GM19438 (cell line): ENCODE results near the gene SGK1.
"Not testable (repeated sequence)": the region's sequence is repeated elsewhere in the genome, so short reads cannot be mapped to it uniquely, and the experiment has no call there.

Experiments
- ATAC-seq: cut with Tn5 transposase; IDR thresholded peaks from one replicate; pipeline ENCODE4 v1.9.1; 2021; ENCODE audit warnings: low read depth; ENCODE audit not compliant: unreplicated experiment

Gene SGK1

DNA sequence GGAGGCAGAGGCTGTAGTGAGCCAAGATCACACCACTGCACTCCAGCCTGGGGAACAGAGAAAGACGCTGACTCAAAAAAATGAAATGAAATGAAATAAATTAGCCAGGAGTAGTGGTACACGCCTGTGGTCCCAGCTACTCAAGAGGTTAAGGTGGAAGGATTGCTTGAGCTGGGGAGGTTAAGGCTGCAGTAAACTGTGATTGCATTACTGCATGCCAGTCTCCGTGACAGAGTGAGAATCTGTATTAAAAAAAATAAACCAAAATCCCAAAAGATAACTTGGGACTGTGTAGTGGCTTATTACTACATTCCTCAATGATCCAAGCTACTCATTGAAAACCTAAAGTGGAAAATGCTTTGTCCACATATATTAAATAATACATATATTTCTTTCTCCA is 87.0 kb downstream of the SGK1 start:
- no peak for ATAC-seq

DNA sequence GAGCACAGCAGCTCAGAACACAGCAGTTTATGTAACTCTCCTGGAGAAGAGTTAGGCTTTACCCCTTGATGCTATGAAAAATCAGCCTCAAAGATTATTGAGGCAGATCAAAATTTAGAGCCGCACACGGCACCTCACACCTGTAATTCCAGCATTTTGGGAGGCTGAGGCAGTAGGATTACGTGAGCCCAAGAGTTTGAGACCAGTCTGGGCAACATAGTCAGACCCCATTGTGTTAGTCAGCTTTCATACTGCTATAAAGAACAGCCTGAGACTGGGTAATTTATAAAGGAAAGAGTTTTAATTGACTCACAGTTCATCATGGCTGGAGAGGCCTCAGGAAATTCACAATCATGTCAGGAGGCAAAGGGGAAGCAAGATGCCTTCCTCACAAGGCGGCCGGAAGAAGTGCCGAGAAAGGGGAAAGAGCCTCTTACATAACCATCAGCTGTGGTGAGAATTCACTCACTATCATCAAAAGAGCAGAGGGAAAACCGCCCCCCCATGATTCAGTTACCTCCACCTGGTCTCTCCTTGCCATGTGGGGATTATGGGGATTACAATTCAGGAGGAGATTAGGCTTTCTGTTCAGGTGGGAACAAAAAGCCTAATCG is 87.7 kb downstream of the SGK1 start:
- ATAC-seq, result no peak

DNA sequence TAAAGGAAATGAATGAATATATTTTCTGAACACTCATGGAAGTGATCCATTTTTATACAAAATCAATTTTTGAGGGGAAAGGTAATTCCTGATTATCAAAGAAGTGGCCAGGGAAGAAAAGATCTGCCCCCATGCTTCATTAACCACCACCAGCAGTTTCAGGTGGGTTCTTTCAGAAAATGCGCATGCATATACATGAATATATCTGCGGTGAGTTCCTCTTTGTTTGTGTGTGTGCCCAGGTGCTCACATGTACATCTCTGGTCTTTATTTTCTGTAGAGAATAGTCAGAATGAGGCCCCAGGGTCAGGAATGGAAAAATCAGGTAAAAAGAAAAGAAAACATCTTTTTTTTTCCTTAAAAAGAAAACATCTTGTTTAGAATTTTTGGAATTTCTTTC is 88.4 kb downstream of the SGK1 start:
- no peak for ATAC-seq

DNA sequence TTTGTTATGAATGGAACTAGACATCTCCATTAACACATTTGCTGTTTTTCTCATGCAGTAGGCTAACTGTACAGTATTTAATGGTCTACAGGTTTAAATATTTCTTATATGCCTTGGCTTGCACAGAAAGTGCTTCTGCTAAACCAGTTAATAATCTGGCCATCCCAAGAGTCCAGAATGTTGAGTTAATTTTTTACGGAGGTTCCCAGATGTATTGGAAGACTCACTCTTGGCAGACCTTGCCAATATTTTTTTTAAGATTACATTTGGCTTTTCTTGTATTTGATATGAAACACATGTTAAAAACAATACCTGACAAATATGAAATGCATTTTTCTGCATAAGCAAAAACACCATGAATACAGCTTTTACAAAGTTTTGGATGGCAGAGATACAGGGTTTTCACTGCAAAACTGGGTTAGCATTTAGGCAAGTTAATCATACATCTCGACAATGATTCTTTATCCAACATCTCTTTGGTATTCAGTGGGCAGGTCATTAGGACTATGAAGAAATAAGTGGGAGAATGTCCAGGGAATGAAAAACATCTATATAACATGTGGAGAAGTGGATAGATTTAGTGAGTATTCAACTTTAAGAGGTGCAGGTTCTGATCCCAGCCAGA is 94.0 kb downstream of the SGK1 start:
- ATAC-seq, result no peak

DNA sequence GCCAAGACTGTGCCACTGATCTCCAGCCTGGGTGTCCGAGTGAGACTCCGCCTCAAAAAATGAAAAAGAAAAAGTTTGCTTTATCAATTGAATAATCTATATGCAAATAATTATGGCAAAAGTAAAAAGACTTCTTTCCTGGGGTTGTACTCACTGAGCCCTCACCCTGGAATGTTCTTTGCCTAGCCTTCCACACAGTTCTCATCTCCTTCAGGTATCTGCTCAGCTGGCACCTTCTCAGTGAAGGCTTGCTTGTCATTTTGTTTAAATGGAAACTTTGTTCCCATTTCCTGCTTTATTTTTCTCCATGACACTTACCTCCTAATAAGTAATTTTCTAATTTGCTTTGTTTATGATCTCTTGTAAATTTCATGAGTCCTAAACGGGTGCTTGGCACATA is 96.7 kb downstream of the SGK1 start:
- no peak for ATAC-seq

DNA sequence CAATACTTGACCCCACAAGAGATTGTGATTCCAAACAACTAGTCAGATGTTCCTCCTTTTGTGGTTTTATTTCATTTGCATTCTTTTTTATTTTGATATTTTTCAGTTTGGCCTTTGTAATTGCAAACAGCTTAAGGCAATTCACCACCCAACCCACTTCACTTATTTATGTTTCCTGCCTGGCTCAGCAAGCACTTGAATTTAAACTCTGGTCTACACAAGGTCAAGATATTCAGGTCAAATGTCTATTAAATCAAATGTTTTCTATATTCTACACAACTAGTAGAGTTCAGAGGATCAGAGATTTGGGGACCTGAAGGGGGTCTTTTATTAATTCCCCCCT is 100.1 kb downstream of the SGK1 start:
- ATAC-seq, result no peak

DNA sequence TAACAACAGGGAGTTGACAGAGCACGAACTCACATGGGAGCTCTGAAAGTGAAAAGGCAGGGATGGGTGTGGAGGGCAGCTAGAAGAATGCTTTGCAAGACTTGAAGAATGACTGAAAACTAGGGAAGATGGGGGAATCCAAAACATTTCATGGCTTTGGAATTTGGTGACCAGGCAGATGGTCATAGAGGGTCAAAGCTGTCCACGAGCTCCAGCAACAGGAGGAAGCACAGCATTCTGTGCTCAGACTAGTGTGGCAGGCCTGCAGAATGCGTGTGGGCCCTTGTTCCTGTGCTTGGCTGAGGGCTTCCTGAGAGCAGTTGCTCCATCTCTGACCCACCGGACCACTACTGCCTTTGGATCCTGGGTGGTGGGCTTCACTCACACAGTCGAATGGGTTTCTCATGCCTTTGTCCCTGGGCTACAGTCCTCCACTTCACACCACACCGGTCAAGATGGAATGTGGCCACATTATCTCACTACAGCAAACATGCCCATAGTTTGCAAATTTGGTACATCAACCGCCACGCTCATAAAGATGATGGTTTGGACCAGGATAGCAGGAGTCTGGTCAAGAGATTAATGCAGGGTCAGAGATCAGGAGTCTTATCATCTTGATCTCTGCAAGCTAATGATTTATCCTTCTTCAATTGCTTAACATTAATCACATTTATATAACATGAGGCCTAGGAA is 100.7 kb downstream of the SGK1 start:
- no peak for ATAC-seq

DNA sequence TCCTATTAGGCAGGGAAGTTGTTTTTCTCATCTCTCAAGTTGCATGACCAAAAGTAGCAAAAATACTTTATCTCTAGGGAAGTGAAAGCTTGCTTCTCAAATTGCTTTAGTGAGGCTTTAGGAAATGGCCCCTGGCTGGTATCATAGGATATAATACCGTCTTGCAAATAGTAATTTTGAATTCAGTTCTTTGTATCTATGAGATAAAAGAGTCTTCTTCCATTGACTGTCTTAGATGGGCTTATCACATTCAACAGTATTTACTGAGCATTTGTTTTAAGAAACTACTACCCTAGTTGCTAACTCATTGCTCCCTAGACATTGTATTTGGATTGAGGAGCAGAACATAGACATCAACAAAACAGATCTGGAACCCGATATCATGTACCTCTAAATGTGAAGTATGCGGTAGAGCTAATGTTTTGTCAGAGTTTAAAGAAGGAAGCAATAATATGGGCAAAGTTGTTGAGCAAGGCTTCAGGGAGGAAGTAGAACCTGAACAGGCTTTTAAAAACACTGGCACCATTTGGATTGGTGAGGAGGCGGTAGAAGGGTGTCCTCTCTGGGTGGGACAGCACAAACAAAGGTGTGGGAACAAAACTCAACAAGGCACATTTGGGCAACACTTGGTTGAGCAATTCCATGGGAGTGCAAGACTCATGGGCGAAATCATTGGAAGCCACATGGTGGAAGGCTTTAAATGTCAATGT is 101.5 kb downstream of the SGK1 start:
- ATAC-seq, result no peak

DNA sequence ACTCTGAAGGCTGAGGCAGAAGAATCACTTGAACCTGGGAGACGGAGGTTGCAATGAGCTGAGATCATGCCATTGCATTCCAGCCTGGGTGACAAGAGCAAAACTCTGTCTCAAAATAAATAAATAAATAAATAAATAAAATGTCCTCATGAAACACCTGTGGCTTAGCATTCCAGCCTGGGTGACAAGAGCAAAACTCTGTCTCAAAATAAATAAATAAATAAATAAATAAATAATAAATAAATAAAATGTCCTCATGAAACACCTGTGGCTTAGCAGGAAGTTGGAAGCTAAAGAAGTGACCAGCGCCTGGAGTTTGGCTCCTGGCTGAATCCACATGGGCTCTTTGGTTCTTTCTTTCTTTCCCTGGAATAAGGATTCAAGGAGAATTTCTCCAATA is 104.5 kb downstream of the SGK1 start:
- ATAC-seq, result not testable (repeated sequence)

DNA sequence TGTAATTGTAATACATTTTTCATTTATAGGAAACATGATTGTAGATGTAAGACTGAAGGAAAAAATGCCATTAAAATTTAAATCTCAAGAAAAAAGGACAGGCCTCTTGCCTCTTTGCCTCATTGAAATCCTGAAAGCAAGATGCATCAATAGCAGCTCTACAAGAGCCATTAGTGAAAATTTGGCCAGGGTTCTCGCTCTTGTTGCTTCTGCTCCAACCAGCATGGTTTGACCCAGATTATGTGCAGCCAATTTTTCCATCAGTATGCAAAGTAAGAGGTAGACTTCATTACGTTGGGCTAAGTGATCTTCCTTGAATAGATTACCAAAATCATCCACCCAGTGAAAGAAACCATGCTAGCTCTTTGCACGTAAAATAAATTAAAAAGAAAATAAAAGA is 106.6 kb downstream of the SGK1 start:
- no peak for ATAC-seq

DNA sequence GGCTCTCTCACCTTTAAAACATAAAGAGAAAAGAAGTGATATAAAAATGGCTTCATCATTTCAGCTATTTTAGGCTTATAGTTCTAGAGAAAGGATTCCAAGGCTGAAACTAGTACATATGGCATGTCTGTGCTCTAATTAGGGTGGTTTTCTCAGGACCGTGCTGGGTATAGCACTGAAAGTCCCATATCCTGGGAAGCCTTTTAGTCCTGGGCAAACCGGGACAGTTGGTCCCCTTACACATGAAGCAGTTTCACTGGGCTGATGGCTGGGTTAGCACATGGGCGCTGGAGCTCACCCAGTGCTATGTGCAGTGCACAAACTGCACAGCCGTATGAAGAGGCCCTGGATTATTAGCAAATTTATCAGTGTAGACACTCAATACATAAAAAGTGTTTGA is 110.5 kb downstream of the SGK1 start:
- no peak for ATAC-seq

DNA sequence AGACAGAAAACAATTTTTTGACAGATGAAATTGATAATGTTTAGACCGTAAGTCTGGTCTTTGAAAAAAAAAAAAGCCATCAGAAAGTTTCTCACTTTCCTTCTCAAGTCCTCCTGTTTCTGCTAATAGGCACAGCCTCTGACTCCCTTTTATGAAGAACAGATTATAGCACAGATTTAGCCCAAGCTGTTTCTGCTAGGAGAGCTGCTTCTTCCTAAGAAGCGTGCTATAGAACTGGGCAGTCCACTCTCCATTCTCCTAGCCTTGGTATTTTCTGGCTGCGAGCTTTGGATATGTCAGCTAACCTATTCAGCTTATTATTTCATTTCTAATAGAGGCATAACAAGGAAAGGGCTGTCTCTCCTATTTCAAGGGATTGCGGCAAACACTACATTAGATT is 112.5 kb downstream of the SGK1 start:
- ATAC-seq, result no peak

DNA sequence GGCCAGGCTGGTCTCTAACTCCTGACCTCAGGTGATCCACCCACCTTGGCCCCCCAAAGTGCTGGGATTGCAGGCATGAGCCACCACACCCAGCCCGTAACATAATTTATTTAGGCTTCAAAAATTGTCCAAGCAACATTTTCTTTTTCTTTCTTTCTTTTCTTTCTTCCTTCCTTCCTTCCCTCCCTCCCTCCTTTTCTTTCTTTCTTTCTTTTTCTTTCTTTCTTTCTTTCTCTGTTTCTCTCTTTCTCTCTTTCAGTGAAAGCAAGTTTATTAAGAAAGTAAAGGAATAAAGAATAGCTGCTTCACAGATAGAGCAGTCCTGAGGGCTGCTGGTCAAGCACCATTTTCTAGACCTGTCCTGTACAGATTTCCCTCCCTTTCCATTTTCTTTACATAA is 113.2 kb downstream of the SGK1 start:
- ATAC-seq, result not testable (repeated sequence)

DNA sequence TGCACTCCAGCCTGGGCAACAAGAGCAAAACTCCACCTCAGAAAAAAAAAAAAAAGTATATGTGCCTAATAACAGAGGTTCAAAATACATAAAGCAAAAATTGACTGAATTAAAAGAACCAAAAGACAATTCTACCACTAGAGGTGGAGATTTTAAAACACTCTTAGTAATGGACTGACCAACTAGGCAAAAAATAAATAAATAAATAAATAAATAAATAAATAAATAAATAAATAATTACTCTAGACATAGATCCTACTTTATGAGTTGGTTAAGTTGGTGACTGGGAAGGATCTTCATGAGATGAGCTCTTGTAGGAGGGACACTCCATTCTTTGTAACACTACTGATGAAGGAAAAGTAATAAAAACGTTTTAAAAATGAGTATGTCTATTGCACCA is 113.9 kb downstream of the SGK1 start:
- no peak for ATAC-seq

DNA sequence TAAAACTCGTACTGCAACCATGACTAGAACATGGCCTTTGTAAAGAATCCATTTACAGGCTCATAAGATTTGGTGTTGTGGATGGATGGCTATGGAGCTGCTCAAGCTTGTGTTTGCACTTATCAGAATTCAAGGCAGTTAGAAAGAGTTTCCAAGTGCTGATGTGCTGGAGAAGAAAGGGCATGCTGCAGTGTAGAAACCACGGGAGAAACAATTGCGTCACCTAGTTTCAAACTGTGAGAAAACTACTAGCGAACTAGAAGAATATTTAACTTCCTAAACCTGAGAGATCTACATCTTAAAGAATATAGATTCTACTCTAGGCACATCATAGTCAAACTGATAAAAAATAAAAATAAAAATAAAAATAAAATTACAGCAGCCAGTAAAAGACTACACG is 116.2 kb downstream of the SGK1 start:
- no peak for ATAC-seq

DNA sequence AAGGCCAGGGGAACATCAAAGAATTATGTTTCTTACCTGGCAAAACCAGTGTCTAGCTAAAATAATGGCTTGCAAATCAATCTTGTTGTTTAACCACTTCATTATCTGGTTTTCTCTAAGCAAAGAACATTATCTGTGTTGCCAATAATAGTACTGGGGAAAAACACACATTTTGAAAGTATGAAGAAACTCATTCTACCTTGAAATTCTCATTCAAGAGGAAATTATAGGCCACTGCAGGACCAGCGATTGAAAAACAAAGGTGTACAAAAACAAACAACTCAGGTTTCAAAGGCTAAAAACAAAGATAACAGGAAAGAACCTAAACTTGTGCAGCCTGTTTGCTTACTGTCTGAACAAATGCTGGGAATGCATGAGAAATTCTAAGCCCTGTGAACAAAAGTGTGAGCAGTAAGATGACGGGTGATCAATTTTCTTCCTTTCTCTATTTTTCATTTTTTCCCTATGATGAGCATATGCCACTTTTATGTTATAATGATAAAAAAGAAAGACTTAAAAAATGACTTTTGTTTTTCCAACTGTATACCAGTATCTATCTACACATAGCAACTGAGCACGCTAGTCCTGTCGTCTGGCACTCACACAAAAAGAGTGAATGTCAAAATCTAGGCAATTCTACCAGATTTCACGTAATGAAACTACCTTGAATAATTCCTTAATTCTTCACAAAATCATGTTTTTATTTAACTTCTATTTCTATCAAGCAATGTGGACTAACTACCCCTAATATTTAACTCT is 117.9 kb downstream of the SGK1 start:
- no peak for ATAC-seq

DNA sequence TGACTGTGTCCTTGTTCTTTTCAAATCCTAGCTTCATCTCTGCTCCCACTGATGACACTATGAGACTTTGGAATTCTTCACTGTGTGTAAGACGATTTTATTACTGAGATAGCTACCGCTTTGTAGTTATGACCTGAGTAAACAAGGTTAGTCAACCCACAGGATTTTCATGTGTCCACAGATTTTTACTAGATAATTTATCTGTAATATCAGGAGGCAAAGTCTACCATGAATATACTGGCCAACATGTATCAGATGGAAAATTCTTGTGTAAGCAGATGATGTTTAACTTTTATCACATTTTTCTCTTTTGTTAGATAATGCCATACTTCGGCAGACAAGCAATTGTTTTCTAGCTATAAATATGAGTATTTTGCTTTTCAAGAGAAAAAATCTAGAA is 119.8 kb downstream of the SGK1 start:
- no peak for ATAC-seq

DNA sequence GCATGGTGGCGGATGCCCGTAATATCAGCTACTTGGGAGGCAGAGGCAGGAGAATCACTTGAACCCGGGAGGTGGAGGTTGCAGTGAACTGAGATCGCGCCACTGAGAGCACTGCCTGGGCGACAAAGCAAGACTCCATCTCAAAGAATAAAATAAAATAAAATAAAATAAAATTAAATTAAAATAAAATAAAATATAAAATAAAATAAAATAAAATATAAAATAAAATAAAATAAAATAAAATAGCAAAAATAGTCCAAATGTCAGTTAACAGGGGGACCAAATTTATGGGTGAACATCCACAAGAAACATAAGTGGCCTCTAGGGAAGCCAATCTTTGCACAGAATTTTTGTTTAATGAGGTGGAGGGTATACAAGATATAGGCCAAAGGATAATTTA is 120.2 kb downstream of the SGK1 start:
- not testable (repeated sequence) for ATAC-seq

DNA sequence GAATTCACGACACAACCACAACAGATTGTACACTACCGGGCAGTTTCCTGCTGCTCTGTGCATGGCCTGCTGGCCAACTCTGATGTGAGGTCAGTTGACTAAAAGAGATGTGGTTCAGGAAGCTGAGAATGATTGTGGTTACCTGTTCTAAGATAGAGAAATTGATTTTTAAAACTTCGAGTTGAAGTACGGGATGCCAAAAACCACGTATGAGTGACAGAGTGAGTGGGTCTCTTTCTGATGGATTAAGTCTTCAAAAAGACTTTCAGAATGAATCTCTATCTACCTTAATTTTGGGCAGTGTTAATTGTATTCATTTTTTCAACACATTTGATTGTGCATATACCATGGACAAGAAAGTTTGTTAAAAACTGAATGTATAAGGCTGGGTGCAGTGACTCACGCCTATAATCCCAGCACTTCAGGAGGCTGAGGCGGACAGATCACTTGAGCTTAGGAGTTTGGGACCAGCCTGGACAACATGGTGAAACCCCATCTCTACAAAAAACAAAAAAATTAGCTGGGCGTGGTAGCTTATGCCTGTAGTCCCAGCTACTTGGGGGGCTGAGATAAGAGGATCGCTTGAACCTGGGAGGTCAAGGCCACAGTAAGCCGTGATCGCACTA is 121.2 kb downstream of the SGK1 start:
- no peak for ATAC-seq

DNA sequence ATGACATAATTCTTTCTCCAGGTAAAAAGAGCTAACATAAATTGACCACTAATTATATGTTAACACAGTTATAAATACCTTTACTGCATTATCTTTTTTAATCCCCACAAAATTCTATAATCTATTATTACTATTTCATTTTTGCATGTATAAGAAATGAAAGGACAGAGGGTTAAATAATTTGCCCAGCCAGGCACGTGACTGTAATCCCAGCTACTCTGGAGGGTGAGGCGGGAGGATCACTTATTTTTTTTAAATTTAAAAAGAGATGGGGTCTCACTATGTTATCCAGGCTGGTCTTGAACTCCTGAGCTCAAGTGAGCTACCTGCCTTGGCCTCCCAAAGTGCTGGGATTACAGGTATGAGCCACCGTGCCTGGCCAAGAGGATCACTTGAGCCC is 121.9 kb downstream of the SGK1 start:
- no peak for ATAC-seq
